AG10803 (cell line): ENCODE data around the gene IRAK4.
A peak's percentile ranks its signal among the peaks of the same experiment; 100 is the strongest.

Source experiments
- DNase-seq: peaks from one replicate; pipeline ENCODE4 v3.0.0; 2010; ENCODE audit warnings: low read depth
- H3K4me3 ChIP-seq: 2 replicates; pipeline ENCODE4 v1.5.1; 2011; ENCODE audit warnings: mild to moderate bottlenecking, low read length, control low read depth
- TF ChIP-seq, protein P1 (sequence below): conservative IDR thresholded peaks from 2 replicates; pipeline ENCODE4 v1.5.1; 2011; ENCODE audit warnings: mild to moderate bottlenecking, low read length, control low read depth, inconsistent platforms

Gene IRAK4

DNA sequence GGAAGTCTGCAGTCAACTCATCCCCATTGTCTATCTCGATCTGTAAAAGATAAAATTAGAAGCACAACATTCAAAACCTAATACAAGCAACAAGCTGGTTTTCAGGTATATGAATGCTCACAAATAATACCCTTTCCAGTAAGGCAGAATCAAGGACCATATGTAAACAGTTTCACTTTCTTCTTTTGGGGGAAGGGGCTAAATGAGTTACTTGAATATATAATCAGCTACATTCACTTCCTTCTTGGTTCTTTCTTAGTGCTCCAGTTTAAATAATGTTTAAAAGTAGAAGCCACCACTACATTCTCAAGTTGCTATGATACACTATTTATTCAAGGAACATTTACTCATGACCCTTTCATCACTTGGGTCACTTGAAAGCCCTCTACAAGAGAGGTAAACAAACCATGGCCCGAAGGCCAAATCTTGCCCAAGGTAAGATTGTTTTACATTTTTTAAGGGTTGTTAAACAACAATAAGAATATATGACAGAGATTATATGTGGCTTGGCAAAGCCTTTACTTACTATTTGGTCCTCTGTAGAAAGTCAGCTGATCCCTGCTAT is 37.0 kb downstream of the IRAK4 start:
- DNase-seq = no peak
- TF ChIP-seq, protein P1, sequence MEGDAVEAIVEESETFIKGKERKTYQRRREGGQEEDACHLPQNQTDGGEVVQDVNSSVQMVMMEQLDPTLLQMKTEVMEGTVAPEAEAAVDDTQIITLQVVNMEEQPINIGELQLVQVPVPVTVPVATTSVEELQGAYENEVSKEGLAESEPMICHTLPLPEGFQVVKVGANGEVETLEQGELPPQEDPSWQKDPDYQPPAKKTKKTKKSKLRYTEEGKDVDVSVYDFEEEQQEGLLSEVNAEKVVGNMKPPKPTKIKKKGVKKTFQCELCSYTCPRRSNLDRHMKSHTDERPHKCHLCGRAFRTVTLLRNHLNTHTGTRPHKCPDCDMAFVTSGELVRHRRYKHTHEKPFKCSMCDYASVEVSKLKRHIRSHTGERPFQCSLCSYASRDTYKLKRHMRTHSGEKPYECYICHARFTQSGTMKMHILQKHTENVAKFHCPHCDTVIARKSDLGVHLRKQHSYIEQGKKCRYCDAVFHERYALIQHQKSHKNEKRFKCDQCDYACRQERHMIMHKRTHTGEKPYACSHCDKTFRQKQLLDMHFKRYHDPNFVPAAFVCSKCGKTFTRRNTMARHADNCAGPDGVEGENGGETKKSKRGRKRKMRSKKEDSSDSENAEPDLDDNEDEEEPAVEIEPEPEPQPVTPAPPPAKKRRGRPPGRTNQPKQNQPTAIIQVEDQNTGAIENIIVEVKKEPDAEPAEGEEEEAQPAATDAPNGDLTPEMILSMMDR = no peak
- no peak overlapping the region for H3K4me3 ChIP-seq

DNA sequence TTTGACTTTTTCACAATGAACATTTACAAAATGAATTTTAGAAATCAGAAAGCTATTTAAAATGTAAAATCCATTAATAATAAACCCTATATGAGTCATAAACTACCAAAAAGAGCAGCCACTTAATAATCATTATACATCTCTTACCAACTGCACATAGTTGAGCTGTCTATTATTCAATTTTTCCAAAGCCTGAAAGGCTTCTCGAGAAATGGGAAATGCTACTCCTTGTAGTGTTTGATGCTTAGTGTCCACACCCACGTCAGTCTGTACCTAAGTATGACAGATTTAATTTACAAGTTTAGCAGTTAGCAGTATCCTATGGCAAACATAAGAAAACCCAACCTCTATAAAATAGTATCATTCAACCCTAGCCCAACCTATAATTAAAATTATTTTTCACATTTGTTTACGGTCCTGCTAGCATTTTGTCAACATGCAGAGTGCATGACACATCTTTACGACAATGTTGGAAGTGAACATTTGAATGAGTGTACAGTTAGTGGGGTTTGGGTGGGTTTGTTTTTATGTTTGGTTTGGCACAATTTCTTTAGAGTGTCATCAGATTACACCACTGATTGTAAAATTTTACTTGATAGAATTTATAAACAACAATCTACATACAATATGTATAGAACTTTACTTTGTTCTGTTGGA is 38.9 kb downstream of the IRAK4 start:
- H3K4me3 ChIP-seq = no peak overlapping the region
- no peak for DNase-seq
- TF ChIP-seq, protein P1 = no peak

DNA sequence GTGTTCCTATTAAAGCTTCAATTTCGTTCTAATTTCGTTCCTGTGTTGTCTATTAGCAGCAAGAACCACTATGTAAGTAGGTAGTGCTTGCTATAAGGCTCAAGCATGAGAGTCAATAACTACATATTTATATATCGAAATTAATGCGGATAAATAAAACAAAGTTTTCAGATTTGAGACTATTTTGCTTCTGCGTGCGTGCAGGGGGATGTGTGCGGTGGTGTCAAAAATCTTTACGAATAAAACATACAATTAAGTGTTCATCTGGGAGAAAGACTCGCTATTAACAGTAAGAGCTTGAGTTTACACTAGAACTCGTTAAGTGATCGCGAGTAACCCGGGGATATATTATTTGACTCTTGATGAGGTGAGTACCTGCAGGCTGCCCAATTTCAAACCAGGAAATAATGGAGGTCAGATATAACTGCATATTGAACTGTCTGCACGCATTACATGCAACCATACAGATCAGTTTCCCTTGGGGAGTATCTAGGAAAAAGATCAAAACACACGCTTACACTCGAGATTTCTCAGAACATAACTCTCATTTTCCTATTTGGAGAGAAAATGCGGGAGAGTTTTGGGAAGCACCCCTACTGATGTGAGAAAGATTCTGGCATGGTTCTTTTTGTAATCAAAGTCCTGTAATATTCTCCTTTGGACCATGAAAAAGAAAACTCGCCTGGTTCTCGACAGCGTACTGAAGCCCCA is 46.6 kb downstream of the IRAK4 start:
- TF ChIP-seq, protein P1 = no peak
- DNase-seq = no peak
- peak overlapping the region; percentile 77 for H3K4me3 ChIP-seq

DNA sequence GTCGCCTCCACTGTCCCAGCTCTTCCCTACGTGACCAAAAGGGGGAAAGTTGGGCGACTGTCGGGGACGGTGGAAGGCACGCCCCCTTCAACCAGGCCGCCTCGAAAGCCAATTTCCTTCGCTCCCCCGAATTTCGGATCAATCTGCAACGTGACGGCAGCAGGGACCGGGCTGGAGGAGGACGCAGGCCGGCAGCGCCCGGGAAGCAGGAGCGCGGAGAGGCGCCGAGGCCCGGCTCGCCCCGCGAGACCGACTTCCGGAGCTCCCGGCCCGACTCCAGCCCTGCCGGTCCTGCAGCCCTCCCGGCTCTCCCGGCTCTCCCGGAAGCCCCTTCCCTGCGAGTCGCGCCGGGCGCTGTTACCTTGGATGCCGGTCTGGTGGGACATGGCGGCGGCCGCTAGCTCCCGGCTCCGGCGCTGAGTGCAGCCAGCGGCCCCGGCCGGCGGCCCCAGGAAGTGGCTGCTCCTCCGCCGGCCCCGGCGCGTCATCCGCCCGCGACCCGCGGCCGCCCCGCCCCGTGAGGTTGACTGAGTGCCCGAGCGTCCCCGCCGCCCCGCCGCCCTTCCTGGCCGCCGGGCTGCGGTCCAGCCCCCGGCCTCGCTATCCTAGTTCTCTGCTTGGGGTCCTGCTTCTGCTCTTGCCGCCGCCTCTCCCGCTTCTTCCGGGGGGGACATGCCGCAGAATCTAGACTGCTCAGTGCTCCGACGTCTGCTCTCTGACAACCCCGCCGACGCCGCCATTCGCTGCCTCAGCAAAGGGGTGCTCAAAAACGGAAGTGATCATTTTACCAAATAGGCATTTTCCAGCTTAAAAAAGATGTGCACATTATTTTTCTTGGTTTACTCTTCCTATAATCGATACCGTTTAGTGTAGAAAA is 47.3 kb downstream of the IRAK4 start, which contains the start of gene TWF1:
TSS of gene TWF1 (minus strand) at position 458 of the 877 bp plus-strand sequence. CDS start at position 386, 72 bp downstream.
- peak; percentile 77 for DNase-seq
- H3K4me3 ChIP-seq = peak within 1 kb of the TSS; percentile 77
- TF ChIP-seq, protein P1 = peak; percentile 44

DNA sequence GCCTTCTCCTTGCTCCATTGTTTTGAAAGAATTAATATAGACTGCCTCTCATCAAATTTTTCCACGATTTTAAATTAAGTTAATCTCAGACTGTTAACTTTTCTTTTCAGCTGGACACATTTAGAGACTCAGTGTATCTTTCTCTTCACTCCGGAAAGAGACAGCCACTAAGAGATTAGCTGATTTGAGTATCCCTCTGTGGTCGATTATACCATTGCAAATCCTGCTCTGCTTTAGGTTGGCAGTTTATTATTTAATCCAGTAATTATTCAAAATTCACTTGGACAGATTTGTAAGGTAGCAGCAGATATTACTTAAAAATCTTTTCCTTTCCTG is 48.0 kb downstream of the IRAK4 start:
- peak overlapping the region; percentile 72 for H3K4me3 ChIP-seq
- TF ChIP-seq, protein P1 = no peak
- no peak for DNase-seq

DNA sequence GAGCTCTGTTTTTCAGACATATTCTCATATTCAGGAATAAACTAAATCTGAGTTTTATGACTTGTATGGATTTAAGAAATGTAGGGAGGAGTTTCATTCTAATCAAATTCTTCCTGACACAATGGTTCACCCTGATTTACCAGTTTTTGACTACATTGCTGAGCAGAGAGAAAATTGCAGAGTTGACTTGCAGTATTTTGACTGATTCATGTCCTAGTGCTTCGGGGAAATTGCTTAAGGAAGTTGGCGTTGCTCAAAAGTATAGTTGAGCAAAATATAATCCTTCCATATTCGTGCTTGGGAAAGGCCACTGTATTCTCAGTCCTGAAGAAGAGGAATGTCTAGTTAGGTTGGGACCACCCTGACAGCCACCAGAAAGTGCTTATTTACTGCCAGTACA is 48.6 kb downstream of the IRAK4 start:
- TF ChIP-seq, protein P1 = no peak
- no peak for DNase-seq
- H3K4me3 ChIP-seq = no peak overlapping the region
